NCI-H345 treated with DMSO at 0.1 percent for 48 hours (cell line): ENCODE data around the gene MYCL.
A peak's percentile ranks its signal among the peaks of the same experiment; 100 is the strongest.
"Not testable (repeated sequence)": the region's sequence is repeated elsewhere in the genome, so short reads cannot be mapped to it uniquely, and the experiment has no call there.

Source experiments
- DNase-seq: peaks from one replicate; lab custom pipeline; 2025; ENCODE audit not compliant: unreplicated experiment; lab: John Stamatoyannopoulos, UW

The MYCL gene

DNA sequence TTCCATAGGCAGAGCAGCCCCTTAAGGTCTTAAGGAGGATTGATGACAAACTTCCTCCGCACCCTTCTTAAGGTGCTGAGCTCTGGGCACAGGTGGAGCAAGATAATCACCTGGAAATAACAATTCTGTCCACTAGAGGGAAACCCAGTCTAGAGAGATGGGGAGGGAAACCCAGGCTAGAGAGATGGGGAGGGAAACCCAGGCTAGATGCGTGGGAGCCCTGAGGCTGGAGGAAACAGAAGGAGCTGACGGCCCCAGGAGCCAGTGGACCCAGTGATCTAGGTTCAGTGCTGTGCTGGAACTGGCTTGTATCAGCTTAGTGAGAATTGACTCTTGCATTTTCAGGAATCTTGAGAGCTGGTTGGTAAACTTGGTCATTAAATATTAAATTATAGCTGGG lies 17.8 kb upstream of the MYCL start:
- DNase-seq = peak; percentile 50

DNA sequence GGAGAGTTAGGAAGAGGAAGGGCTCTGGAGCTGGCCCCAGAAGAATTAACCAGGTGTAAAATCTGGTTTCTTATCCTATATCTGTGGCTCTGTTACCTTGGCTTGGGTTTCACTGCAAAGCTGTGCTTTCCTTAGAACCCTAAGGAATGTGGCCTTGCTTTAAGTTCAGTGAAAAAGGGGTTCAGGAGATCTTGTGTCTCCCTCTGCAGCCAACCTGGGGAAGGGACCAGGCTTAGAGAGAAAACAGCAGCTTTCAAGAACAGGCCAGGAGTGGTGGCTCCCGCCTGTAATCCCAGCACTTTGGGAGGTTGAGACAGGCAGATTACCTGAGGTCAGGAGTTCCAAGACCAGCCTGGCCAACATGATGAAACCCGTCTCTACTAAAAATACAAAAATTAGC lies 16.1 kb upstream of the MYCL start:
- no peak for DNase-seq

DNA sequence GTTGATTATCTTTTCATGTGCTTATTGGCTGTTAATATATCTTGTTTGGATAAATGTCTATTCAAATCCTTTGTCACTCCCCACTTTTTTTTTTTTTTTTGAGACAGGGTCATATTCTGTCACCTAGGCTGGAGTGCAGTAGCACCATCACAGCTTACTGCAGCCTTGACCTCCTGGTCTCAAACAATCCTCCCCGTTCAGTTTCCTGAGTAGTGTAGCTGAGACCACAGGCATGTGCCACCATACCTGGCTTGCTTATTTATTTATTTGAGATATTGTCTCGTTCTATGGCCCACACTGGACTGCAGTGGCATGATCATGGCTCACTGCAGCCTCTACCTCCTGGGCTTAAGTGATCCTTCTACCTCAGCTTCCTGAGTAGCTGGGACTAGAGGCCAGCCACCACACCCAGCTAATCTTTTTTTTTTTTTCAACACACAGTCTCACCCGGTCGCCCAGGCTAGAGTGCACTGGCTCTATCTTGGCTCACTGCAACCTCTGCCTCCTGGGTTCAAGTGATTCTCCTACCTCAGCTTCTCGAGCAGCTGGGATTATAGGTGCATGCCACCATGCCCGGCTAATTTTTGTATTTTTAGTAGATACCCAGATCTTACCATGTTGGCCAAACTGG lies 13.9 kb upstream of the MYCL start:
- DNase-seq = no peak

DNA sequence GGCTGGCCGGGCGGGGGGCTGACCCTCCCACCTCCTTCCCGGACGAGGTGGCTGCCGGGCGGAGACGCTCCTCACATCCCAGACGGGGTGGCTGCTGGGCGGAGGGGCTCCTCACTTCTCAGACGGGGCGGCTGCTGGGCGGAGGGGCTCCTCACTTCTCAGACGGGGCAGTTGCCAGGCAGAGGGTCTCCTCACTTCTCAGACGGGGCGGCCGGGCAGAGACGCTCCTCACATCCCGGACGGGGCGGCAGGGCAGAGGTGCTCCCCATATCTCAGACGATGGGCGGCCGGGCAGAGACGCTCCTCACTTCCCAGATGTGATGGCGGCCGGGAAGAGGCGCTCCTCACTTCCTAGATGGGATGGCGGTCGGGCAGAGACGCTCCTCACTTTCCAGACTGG lies 11.4 kb upstream of the MYCL start:
- DNase-seq = not testable (repeated sequence)

DNA sequence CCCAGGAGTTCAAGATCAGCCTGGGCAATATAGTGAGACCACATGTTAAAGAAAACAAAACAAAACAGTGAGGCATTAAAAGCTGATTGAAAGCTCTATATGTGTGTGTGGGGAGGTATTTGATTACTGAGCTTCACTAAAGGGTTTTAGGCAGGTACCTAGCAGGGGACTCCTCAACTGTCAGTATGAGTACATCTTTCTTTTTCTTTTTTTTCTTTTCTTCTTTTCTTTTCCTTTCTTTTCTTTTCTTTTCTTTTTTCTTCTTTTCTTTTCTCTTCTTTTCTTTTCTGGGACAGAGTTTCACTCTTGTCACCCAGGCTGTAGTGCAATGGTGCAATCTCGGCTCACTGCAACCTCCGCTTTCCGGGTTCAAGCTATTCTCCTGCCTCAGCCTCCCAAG lies 8.5 kb upstream of the MYCL start:
- no peak for DNase-seq

DNA sequence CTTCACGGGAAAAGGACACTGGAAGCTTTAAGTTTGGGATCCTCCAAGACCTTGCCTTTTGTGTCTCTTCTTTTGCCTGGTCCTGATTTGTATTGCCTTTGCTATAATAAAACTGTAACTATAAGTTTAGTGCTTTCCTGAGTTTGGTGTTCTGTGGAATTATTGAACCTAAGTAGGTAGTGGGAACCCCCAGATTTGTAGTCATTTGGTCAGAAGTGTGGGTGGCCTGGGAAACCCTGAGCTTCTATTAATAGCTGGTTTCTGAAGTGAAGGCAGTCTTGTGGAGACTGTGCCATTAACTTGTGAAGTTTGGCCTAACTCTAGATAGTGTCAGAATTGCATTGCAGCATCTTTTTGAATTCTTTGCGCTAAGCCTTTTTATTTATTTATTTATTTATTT lies 6.8 kb upstream of the MYCL start:
- DNase-seq = no peak

DNA sequence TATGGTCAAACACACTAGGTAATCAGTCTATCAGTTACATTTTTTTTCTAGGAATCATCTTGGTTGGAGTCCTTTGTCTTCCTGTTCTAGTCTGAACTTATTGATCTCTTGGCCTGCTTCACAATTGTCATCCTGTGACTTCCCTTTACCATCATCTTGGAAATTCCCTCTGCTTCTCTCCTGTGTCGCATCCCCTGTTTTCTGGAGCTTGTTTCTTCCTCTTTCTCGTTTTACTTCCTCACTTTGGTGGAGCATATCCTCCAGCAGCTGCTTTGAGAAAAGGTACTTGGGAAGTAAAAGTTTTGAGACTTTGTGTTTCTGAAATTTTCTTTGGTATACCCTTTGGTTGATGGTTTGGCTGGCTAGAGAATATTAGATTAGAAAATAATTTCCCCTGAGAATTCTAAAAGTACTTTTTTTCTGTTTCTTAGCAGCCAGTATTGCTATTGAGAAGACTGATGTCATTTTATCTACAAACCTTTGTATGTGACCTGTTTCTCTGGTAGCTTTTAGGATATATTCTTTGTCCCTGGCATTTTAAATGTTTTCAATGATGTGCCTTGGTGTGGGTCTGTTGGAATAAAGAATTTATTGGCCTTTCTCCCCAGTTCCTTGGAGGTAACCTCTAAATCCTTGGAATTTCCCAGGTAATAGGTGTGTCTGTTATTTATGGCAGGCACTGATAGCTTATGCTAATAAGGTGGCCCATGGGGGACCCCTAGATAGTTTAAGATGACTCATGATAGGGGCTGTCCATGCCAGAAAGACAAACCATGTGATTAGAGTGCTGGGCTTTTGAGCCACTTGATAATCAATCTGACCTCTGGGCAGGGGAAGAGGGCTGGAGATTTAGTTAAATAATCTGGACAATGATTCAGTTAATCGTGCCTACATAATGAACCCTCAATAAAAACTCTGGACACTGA lies 6.1 kb upstream of the MYCL start:
- DNase-seq = no peak

DNA sequence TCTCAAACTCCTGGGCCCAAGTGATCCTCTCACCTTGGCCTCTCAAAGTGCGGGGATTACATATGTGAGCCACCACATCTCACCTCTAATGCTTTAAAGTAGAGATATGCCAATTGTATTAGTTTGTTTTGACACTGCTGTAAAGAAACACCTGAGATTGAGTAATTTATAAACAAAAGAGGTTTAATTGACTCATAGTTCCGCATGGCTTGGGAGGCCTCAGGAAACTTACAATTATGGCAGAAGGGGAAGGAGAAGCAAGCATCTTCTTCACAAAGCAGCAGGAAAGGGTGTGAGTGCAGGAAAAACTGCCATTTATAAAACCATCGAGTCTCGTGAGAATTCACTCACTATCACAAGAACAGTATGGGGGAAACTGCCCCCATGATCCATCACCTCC lies 3.5 kb upstream of the MYCL start:
- DNase-seq = no peak

DNA sequence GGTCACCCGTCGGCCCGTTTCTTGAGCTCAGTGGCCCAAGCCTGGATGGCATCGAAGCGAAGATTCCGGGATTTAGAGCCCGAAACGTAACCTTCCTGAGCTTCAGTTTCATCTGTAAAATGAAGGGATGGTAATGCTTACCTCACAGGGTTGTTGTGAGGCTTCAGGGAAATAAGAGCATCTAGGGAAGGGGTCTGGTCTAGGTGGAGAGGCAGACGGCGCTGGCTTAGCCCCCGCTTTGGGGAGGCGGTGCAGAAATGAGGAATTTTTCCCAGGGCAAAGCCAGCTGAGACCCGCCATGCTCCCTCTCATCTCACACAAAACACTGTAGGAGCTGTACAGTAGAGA lies 717 bp upstream of the MYCL start:
- DNase-seq = no peak

DNA sequence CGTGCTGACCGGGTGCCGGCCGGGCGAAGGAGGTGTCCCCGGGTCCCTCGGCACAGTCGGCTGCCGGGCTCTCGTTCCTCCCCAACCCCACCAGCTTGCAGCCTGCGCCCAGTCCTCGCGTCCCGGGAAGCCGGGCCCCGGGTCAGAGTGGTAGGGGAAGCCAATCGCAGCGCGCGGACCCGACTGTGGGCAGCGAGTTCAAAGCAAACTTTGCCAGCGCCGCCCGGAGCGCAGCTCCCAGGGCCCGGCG lies 328 bp downstream of the MYCL start:
- DNase-seq = no peak

DNA sequence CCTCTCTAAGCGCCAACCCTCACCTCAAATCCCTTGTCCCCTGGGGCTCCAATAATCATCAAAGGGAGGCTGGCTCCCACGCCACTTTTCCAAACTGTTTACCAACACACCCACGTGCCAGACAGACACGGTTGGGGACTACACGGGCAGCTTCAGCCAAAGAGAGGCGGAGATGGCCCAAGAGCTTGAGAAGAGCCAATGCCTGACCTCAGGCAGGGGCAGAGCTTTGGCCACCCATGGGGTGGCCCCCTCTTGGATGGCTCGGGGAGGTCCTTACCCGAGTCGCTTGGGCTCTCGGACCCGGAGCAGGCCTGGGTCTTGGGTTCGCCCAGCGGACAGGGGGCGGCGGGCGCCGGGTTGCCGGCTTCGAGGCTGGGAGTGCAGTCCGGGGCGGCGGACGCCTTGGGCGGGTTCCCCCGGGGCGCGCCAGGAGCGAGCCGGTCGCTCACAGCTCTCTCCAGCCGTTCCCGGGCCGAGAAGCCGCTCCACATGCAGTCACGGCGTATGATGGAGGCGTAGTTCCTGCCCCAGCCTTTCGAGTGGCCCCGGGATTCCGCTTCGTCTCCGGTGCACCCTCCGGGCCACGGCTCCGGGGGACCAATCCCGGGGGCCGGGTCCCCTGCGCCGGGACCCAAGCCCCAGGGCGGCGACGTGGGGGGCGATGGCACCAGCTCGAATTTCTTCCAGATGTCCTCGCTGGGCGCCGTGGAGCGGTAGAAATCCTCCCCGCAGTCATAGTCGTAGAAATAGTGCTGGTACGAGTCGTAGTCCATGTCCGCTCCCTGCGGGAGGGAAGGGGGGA lies 854 bp downstream of the MYCL start:
- DNase-seq = no peak

DNA sequence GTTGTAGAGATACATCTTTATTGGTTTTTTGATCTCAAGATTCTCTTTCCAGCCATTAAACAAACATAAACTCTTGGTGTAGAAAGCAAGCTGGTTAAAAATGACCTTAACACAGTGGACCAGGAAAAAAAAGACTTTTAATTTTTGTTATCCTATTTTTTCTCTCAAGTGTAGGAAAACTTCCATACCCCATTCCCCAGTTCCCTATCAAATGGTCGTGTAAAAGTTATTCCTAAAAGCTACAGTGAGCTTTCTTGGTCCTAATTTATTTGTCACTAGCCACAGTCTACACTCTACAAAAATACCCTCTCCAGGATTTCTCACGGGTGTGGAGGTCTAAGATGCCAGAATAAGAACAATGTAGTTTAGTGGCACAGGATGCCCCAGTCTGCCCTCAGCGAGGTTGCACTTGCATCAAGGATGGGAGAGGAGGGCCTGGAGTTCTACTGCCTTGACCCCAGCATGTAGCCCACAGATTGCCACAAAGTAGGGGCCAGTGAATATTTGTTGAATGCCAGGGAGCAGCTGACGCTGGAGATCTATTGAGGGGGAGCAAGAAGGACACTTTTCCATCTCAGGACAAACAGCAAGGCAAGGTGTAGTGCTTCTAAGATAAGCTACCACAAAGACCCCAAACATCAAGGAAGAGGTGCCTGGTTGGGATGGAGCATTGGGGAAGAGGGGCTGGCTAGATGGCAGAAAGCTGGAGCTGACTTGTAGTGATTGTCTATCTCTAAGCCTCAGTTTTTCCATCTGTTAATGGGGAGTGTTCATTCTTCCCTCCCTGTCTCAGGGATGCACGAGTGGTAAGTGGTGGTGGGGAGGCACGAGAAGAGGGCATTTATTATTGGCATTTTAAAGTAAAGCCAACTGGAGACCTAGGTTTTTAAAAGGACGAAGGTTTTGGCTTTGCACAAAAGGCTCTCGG lies 1.8 kb downstream of the MYCL start:
- DNase-seq = no peak

DNA sequence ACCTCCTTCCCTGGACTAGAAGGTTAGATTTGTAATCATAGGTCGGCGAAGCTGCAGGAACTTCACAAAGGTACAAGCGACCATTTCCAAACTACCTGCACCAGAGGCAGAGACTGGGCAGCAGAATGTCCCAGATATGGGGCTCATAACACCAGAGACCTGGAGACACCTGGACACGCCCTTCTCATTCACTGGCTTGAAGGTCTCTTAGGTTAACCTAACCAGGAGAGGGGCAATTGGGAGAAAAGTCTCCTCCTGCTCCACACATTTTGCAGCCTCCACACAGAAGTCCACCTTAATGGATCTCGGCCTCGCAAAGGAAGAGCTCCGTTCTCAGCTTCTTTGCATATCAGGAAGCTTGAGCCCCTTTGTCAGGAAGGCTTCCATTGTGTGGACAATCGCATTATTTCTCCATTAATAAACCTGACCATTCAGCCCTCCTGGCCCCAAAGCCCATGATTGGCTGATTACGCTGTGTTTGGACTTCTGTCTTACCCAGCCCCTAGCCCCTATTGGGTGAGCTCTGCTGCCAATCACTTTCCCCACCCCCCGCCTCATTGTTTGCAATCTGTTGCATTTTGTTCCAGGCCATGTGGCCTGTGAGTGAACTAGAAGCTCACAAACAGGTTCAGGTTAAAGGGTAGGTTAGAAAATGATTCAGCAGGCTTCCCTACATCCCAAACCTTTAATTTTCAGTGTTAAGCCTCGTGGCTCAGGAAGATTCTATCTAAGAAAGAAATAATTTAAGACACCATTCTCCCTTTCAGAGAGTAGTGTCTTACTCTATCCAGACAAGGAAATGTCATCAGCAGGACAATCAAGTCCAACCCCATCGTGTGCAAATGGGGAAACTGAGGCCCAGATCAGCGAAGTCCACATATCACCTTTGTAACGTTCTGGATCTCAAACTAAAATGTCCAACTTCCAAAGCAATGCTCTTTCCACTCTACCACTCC lies 2.8 kb downstream of the MYCL start:
- DNase-seq = peak; percentile 27

DNA sequence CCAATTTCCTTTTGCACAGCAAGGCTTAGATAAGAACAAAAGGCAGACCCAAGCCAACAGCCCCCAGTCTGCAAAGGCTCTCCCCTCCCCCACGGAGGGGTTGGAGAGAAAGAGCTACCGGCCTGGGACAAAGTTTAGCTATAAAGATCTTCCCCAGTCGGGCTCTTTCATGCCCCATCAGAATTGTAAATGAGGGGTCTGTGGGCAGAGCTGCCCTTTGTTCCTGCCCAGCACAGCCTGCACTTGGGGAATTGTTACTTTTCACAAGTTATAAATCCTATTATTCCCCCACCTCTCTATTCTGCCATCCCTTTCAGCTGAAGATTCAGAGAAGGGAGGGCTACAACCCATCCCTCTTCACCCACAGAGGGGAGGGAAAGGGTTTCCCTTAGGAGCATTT lies 3.5 kb downstream of the MYCL start:
- no peak for DNase-seq

DNA sequence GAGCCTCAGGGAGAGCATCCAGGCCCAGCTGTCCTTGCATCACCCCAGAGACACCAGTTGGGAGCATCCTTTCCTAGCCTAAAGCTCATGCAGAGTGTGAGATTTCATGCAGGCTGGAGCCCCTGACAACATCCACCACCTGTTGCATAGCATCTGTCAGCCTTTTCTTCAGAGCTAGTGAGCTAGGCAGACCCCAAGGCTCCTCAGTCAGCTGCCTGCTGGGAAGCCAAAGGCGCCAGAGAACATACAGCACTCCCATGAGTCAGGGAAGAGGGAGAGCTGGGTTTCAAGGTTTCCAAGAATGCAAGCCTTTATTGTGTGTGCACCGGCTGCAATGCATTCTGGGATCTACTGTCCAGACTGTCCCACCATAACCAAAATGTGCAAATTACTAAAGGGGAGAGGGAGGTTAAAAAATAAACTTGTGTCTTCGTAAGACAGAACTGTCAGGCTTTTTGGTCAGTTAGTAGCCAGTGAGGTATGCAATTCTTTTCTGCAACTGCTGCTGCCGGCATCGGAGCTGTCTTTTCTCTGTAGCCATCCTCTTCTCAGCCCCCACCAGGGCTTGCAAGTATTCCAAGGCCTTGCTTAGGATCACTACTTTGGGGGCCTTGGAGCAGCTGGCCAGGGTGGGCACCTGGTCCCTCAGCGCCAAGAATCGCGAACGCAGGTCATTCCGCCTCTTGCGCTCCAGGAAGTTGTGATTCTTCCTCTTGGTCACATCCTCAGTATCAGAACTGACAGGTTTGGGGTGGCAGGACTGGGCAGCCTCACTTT lies 4.6 kb downstream of the MYCL start:
- DNase-seq = no peak

DNA sequence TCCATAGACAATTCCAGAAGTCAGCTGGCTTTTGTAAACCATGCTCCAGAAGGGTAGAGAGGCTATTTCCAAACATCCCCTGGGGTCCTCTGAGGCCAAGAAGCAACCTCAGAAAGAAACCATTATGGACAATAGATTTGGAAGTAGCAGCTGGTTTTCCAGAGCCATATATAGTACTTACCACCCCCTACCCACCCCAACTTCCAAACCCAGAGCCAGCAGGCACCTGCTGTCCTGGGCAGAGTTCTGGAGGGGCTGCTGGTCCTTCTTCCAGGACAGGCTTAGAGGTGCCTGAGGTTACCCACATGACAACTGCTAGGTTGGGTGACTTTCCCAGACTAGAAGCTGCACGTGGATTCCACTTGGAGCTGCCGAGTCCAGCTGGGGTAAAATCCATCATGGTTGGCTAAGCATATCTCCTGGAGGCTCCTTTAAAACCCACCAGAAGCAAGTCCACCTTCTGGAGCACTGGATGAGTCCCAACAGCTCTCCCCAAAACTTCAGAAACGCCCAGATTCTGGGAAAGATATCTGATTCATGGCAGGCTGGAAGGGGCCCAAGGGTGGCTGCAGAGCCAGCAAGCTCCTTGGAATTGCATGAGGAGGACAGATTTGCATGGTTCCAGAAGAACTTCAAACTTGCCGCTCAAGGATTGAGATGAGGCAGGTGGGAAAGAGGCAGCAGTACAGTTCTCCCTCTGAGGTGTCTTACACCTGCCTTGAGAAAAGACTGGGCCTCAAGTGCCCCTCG lies 5.8 kb downstream of the MYCL start:
- no peak for DNase-seq

DNA sequence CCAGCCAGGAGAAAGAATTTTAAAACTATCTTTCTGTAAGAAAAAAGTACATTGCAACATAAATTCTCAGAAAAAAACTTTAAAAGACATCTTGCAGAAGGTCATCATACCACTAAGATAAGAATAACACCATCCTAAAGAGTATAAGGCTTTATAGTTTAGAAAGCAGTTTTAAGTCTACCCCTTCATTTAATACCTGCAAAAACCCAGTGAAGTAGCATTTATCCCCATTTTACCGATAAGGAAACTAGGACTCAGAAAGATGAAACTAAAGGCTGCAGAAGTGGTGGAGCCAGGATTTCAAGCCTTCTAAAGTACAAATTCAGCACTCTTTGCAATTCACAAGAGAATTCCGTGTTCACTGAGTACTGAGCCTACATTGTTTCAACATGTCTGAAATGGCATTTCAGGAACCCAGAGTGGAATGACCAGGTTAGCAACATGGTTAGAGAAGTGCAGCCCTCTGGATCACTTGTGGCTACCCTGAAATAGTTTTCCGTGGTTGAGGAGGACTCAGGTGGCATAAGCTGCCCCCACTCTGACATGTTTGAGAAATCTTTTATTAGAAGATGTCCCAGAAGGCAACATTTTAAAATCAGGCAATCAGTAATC lies 6.7 kb downstream of the MYCL start:
- no peak for DNase-seq
